ENCODE results near the gene IPO5. TPM values are rescaled to one million over a fixed set of nuclear protein-coding genes. Genes with fewer than 3 reads are reported as not detected.
A peak's percentile ranks its signal among the peaks of the same experiment; 100 is the strongest.

The IPO5 gene
- total RNA-seq, 1 experiment from 2014 or later: 46.3 TPM

GRCh38 chr13:98050041-98050466 is 96.6 kb downstream of the IPO5 start:
- intact Hi-C loops (cut with micrococcal nuclease; ENCODE audit: unreplicated experiment): loop anchor here (5.0 kb wide), 1 partner anchor 162 kb away; no protein-coding TSS in a partner anchor
- Mint-ChIP-seq H3K27me3 (ENCODE audit: unreplicated experiment) (no peaks in the 10 kb centered on the region), H3K4me1 (ENCODE audit: low read depth, unreplicated experiment) (no peaks in the 10 kb centered on the region), H3K4me3 (ENCODE audit: low read depth, unreplicated experiment) (no peak overlapping the region), H3K36me3 (ENCODE audit: insufficient read depth, unreplicated experiment) (no peaks in the 10 kb centered on the region), H3K9me3 (ENCODE audit: low read depth, unreplicated experiment) (no peaks in the 10 kb centered on the region), H3K27ac (ENCODE audit: unreplicated experiment) (no peak overlapping the region)
- peak; percentile 24 for DNase-seq
- CTCF ChIA-PET: interaction anchor here (0.7 kb wide), 1 partner anchor 1357 kb away, joined by 5 read pairs; no protein-coding TSS in a partner anchor
- TF ChIP-seq CTCF (IDR thresholded peaks at IDR 0.05; ENCODE audit: unreplicated experiment): no peak
- BruUV-seq (replicated peaks): no TSS peak

- CTCF ChIA-PET: no interaction called here
- TF ChIP-seq CTCF (IDR thresholded peaks at IDR 0.05; ENCODE audit: unreplicated experiment): no peak
- BruUV-seq (replicated peaks): no TSS peak
- H3K36me3 Mint-ChIP-seq (ENCODE audit: insufficient read depth, unreplicated experiment): no peaks in the 10 kb centered on the region
- H3K9me3 Mint-ChIP-seq (ENCODE audit: low read depth, unreplicated experiment): no peaks in the 10 kb centered on the region
- H3K4me3 Mint-ChIP-seq (ENCODE audit: low read depth, unreplicated experiment): no peak overlapping the region
- intact Hi-C loops (cut with micrococcal nuclease; ENCODE audit: unreplicated experiment): loop anchor here (5.0 kb wide), 1 partner anchor 160 kb away; no protein-coding TSS in a partner anchor
- no peak for DNase-seq
- H3K4me1 Mint-ChIP-seq (ENCODE audit: low read depth, unreplicated experiment): no peaks in the 10 kb centered on the region
- peaks cover 13% of the 10 kb centered on the region for H3K27me3 Mint-ChIP-seq (ENCODE audit: unreplicated experiment)
- H3K27ac Mint-ChIP-seq (ENCODE audit: unreplicated experiment): no peak overlapping the region
Measured at GRCh38 chr13:98052412-98052811, 98.9 kb downstream of the IPO5 start.

GRCh38 chr13:98054301-98054700 is 100.8 kb downstream of the IPO5 start:
- CTCF ChIA-PET: no interaction called here
- no peaks in the 10 kb centered on the region for H3K36me3 Mint-ChIP-seq (ENCODE audit: insufficient read depth, unreplicated experiment)
- intact Hi-C loops (cut with micrococcal nuclease; ENCODE audit: unreplicated experiment): loop anchor here (5.0 kb wide), 1 partner anchor 158 kb away; no protein-coding TSS in a partner anchor
- no peaks in the 10 kb centered on the region for H3K9me3 Mint-ChIP-seq (ENCODE audit: low read depth, unreplicated experiment)
- H3K4me1 Mint-ChIP-seq (ENCODE audit: low read depth, unreplicated experiment): no peaks in the 10 kb centered on the region
- H3K27me3 Mint-ChIP-seq (ENCODE audit: unreplicated experiment): peaks cover 13% of the 10 kb centered on the region
- no peak overlapping the region for H3K4me3 Mint-ChIP-seq (ENCODE audit: low read depth, unreplicated experiment)
- no peak for TF ChIP-seq CTCF (IDR thresholded peaks at IDR 0.05; ENCODE audit: unreplicated experiment)
- no peak overlapping the region for H3K27ac Mint-ChIP-seq (ENCODE audit: unreplicated experiment)
- no peak for DNase-seq
- no TSS peak for BruUV-seq (replicated peaks)

GRCh38 chr13:98055623-98056022 is 102.1 kb downstream of the IPO5 start:
- no peaks in the 10 kb centered on the region for H3K4me1 Mint-ChIP-seq (ENCODE audit: low read depth, unreplicated experiment)
- TF ChIP-seq CTCF (IDR thresholded peaks at IDR 0.05; ENCODE audit: unreplicated experiment): no peak
- no peak overlapping the region for H3K4me3 Mint-ChIP-seq (ENCODE audit: low read depth, unreplicated experiment)
- no peaks in the 10 kb centered on the region for H3K9me3 Mint-ChIP-seq (ENCODE audit: low read depth, unreplicated experiment)
- DNase-seq: no peak
- CTCF ChIA-PET: no interaction called here
- intact Hi-C loops (cut with micrococcal nuclease; ENCODE audit: unreplicated experiment): no loop called here
- BruUV-seq (replicated peaks): no TSS peak
- H3K36me3 Mint-ChIP-seq (ENCODE audit: insufficient read depth, unreplicated experiment): no peaks in the 10 kb centered on the region
- H3K27ac Mint-ChIP-seq (ENCODE audit: unreplicated experiment): no peak overlapping the region
- H3K27me3 Mint-ChIP-seq (ENCODE audit: unreplicated experiment): peaks cover 13% of the 10 kb centered on the region

Data from Calu3 (cell line).